GM18511 (cell line): Measurements from ENCODE around the gene CALB2.
A peak's percentile ranks its signal among the peaks of the same experiment; 100 is the strongest.
"Not testable (repeated sequence)": the region's sequence is repeated elsewhere in the genome, so short reads cannot be mapped to it uniquely, and the experiment has no call there.

Source experiments
- ATAC-seq: cut with Tn5 transposase; IDR thresholded peaks from one replicate; pipeline ENCODE4 v1.9.1; 2021; ENCODE audit warnings: mild to moderate bottlenecking, moderate library complexity; ENCODE audit not compliant: unreplicated experiment

Gene CALB2

DNA sequence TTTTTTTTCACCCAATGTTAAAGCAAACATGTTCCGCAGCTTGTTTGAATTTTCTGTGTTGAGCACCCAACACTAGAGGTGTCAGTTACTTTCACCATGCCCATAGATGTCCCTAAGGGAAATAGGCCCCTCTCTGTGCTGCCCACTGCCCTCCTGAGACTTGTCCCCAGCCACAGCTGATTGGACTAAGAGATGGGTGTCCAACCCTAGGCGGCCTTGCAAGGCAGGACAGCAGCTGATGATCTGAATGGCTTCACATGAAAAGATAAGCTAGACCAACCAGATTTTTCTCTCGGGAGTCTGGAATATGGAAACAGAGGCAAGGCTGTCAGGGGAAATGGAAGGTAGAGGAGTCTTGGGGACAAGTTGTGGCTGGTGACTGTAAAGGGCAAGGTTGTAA, 6.1 kb upstream of the CALB2 start:
- no peak for ATAC-seq

DNA sequence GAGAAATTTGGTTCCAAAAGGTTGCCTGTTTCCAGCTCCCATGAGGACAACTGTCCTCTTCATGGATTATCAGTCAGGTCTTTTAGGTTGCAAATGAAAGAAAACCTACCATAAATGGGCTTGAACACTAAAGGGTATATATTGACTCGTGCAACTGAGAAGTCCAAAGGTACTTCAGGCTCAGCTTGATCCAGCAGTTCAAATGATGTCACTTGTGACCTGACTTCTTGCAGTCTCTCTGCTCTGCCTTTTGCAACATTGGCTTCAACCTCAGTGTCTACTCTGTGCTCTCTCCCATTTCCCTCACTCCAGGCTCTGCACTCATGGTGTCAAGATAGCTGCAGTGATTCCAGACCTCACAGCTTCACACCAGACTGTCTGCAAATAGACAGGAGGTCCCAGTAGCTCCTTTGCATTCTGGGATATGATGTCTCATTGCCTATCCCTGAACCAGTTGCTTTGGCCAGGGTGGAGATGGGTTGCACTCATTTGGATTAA, 5.5 kb upstream of the CALB2 start:
- no peak for ATAC-seq

DNA sequence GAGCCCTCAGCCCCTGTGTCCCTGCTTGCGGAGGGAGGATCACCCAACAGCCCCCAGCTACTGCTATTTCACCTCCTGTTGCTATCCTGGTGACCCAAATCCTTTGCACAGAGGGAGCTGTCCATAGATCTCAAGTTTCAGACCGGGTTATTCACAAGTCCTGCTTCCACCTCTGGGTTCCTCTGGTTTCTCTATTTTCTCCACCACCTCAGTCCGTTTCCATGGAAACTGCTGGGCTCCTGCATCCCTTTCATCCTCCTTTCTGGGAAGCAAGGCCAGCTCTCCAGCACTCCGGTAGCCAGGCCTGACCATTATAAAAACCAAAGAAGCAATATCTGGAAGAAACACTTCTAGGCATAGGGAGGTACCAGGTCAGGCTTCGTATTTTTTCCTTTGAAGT, 4.8 kb upstream of the CALB2 start:
- no peak for ATAC-seq

DNA sequence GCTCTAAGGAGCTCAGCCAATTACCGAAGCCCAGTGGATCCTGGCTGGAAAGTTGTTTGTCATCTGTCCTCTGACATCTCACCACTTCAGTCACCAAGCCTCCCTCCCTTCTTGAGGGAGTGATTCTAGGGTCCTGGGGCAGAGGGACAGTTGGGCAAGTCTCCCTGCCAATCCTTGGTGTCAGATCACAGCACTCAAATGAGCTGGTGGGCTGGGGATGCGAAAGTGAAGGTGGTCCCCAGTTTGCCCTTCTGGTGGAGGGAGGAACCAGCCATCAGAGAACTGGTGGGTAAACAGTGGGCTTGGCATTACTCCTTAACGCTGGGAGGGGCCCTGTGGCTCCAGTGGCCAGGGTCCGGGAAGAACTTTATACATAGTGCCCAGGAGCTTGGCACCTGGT, 4.4 kb upstream of the CALB2 start:
- no peak for ATAC-seq

DNA sequence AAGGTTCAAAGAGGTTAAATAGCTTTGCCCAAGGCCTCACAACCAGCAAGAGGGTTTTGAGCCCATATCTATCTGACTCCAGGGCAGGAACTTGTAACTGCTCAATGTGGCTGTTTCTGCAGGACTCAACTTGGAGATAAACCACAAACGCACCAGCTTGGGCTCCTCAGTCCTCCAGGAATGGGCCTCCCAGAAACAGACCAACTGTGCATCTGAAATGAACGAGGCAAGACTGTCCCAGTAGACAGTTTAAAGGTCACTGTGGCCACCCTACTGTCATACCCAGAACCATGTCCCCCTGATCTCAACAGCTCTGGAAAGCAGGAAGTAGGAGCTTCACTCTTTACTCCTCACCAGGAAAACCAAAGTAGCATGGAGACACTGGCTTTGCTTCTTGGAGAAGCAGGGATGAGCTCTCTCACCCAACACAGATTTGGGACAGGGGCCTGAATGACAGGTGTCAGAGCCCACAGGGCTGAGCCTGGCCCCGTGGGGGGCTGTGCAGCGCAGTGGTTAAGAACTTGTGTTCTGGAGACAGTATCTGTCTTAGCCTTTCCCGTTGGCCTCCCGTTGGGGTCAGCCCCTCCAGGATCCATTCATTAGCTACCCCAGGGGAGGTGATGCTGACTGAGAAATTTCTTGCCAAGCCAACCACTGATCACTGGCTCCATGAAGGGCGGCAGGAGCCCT, 2.3 kb upstream of the CALB2 start:
- ATAC-seq: no peak

DNA sequence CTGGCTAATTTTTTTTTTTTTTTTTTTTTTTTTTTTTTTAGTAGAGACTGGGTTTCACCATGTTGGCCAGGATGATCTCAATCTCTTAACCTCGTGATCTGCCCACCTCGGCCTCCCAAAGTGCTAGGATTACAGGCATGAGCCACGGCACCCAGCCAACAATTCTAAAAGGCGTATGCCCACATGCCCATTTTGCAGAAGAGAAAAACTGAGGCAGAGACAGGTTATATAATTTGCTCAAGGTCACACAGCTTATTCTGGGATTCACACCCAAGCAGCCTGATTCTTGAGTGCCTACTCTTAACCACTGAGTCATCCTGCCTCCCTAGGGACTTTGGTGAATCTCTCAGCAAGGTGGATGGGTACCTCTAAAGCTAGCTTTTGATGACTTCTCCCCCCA, 1.6 kb upstream of the CALB2 start:
- not testable (repeated sequence) for ATAC-seq

DNA sequence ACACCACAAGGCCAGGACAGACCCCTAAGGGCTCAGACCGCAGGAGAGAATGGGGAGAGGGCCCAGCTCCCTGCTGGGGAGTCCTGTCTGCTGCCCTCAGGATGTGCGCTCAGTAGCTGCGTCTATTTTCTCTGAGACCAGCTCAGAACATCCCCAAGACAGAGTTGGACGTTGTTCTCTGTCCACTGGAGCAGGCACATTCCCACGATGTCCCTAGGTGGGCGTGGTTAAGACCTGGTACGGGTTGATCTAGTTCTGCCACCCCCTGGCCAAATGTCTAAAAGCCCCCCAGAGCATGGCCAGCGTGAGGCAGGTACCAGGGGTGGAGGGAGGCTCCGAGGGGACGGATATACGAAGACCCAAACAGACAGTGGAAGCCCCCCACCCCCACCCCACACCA, 842 bp upstream of the CALB2 start:
- no peak for ATAC-seq

DNA sequence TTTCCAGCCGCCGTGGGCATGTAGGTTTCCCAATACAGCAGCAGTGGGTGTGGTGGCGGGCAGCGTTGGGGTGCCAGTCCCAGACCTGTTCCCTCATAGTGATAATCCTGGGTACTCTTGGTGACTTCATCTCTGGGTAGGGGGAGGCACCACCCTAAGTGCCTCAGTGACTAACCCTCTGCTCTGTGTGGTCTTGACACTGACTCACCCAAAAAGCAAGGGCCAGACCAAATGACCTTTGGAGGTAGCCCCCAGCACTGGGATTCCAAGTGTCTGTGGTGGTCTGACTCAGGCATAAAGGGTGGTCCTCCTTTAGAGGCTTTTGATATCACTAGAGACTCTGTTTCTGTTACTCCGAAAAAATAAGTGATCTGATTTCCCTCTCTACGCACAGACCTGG, 908 bp downstream of the CALB2 start:
- ATAC-seq: no peak

DNA sequence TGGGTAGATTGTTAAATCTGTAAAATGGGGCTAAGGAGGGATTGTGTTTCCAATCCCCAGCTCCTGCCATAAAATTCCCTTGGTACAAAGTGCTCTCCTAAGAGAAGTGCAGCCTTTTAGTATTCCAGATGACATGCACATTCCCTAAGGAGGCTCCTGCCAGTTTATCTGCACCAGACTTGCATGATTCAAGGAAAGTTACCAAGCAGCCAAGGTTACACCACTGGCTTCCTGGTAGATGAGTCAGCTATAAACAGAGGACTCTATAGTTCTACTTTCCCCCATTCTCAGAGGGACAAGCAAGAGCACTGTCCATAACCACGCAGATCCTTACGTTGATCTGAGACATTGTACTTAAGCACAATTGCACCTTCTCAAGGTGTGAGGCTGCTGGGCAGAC, 1.9 kb downstream of the CALB2 start:
- no peak for ATAC-seq

DNA sequence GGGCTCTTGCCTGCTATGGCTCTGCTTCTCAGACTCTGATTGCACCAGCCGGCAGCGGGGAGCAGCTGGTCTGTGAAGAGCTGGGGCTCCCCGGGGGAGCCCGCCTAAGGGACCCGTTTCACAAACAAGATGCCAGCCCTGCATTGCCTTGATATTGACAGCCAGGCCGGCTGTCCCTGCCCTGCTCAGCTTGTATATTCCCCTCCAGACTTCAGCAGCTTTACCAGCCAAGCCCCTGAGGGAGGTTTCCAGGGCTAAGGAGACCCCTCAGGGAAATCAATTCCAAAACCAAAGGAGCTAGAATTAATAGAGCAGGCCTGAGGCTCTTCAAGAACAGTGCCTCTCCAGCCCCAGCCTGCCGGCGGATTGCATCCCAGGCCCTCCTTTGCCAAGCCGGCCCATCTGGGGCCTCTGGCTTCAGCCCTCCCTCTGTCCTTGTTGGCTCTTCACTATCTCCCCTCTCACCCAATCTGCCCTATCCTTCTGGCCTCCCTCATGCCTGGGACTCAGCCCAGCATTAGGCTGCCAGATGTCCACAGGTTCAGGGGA, 5.7 kb downstream of the CALB2 start:
- ATAC-seq: no peak

DNA sequence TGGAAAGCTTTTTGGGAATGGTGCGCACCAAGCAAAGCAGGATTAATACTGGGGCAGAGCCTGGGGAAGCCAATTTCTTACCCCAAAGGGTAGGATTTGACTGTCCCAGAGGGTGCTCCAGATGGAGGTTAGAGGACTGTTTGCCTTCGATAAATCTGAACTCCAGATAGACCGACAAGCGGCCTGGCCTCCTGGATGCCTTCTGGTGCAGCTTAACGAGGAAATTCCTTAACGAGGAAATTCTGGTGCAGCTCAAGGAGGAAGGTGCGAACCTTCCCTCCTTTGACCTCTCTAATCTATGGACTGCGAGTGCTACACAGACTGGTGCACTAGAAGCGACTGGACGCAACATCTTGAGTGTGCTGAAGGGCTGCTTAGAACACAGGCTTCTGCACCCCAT, 6.5 kb downstream of the CALB2 start:
- no peak for ATAC-seq

DNA sequence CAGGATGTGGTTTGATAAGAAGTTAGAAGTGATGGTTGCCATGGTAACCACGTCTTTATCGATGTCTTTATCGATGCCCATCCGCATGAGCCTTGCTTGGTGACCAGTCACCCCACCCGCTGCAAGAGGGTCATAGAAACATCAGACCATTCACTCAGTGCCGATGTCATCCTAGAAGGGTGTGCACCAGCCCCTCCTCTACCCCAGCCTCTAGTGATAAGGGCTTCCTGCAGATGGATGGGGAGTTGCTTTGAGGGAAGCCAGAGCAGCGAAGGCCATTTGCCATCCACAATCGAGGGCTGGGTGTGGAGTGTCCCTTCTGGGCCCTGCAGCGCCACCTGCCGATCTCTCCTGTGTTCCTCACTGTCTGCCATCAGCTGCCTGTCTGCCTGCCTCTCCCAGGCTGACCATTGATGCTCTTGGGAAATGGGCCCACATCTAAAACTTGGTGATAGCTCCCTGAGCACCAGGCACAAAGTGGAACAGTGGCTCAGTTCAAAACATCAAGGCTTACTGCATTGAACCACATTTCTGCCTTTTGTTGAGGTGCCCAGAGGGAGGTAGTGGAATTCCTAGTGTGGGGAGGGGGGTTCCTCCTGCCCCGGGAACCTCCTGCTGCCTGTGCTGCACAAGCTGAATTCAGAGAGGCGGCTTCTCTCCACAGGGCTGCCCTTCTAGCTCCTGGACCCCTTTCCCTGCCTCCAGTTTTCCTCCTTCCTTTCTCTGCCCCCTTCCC, 8.9 kb downstream of the CALB2 start:
- peak; percentile 49 for ATAC-seq

DNA sequence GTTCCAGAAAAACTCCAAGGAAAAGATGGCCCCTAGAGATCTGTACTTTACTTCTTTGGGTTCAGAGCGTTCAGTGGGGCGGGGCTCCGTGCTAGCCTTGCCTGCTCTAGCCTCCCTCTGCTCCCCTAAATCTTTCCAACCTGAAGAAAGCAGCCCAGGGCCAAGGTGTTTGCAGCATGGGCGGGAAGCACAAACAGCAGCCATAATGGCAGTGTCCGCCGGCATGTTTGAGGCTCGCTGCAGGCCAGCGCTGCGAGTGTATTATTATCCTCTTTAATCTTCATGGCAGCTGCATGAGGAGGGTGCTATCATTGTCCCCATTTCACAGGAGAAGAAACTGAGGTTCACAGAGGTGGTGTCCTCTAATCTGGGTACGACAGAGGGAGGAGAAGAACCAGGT, 10.4 kb downstream of the CALB2 start:
- ATAC-seq: no peak

DNA sequence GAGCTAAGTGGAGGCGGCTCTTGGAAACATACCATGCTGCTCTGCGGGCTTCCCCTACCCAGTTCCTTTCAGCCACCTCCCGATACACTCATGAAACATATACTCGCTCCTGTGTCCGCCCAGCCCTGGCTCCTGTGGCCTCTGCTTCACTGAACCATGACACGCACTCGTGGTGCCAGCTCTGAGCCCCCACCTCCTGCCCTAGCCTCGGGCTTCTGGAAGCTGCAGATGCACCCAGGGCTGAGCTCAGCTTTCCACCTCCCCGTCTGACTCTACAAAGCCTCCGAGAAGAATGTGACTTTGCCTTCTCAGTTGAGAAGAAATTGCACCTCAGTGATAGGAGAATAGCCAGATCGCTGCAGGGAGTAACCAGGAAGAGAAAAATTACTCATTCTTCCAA, 11.0 kb downstream of the CALB2 start:
- ATAC-seq: no peak

DNA sequence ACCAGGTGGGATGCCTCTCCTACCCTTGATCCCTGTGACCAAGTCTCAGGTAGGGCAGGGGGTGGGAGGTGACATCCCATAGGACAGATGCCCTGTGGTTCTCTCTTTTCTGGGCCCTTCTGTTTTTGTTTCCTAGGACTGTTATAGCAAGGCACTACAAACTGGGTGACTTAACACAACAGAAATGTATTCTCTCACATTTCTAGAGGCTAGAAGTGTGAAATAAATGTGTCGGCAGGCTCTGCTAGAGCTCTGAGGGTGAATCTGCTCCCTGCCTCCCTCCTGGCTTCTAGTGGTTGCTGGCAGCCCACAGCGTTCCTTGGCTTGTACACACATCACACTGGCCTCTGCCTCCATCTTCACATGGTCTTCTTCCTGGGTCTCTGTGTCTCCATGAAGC, 12.7 kb downstream of the CALB2 start:
- no peak for ATAC-seq

DNA sequence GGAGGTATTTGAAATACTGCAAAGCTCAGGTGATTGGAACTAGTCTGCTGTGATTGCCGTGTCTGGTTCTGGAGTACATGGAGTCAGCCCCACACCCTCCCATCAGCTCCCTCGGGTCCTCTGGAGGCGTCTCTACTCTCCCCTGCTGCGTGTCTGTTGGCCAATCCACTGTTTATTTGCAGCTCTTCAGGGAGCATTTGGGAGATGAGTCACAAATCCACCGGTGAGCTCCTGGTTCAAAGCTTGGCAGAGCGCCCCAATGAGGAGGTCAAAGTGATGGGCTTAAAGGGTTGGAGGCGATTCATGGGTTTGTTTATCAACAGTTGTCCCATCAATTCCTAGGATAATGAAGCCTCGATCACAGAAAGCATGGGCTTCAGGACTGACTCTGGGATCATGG, 14.6 kb downstream of the CALB2 start:
- ATAC-seq: no peak

DNA sequence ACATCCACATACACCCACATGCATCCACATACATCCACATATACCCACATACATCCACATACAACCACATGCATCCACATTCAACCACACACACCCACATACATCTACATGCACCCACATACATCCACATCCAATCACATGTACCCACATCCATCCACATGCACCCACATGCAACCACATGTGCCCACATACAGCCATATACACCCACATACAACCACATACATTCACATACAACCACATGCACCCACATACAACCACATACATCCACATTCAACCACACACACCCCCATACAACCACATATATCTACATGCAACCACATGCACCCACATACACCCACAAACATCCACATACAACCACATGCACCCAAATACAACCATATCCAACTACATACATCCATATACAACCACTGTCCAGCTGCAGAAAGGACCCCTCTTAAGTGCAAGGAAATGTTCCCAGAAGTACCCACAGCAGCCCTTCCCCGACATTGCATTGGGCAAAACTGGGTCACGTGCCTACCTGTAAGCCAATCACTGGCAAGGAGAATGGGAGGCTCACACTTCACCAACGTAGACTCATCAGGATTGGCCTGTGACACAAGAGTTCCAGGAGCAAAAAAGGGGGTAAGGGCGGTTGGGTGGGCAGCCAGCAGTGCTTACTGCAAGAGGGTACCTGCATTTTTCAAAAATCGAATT, 18.1 kb downstream of the CALB2 start:
- no peak for ATAC-seq

DNA sequence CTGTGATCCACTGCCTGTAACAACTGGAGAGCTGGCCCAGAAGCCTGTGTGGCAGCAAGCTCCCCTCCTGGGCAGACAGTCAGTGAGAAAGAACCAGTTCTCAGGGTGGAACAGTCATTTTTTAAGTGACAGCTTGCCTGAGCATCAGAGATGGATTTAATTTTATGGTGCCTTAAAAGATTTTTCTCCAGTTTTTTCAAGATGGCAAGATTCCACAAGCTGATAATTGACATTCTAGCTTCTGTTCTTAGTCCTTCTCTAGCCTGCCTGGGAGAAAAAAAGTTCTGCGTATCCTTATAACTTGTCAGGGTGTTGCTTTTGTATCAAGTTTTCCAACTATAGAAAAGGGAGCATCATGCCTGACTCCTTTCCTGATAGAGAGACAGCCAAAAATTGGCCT, 21.2 kb downstream of the CALB2 start:
- ATAC-seq: no peak

DNA sequence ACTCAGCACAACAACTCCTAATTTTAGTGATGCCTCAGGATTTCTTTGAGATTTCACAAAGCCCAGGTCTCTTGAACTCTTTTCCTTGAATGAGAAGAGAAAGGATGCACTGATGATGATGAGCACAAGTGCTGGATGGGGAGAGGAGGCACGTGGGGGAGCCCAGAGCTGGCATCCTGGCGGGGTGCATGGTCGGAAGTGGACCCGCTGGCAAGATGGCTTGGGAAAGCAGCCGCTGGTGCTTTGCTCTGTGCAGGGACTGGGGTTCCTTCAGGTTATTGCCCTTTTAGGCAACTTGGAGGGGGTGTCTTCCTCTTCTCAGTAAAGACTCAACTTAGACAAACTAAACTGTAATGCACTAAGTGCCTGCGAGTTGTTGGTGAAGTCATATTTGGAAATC, 22.3 kb downstream of the CALB2 start:
- no peak for ATAC-seq

DNA sequence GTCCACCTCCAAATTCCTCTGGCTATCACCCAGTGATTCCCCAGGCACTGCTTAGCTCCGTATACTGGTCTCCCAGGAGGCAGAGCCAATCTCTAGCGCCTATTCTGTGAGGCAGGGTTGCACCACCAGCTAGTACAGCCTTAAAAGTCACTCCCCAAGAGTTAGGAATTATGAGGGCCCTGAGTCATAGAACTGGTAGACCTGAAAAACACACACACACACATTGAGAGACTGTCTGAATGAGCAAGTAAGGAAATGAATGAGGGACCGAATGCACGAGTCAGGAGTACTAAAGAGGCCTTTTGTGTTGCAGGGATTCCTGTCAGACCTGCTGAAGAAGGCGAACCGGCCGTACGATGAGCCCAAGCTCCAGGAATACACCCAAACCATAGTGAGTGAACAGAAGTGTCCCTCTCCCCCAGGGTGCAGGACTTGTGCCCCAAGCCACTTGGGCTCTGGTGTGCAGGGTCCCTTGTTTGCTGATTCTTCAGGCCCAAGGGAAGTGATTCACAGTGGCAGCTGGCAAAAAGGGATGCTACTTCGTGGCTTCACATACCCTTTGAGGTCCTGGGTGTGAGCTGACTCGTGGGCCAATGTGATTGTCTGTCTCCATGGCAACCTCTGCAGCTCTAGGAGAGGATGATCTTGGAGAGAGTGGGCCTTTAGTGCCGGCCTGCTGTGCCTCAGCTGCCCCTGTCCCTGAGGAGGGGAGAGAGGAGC, 24.7 kb downstream of the CALB2 start:
- no peak for ATAC-seq

DNA sequence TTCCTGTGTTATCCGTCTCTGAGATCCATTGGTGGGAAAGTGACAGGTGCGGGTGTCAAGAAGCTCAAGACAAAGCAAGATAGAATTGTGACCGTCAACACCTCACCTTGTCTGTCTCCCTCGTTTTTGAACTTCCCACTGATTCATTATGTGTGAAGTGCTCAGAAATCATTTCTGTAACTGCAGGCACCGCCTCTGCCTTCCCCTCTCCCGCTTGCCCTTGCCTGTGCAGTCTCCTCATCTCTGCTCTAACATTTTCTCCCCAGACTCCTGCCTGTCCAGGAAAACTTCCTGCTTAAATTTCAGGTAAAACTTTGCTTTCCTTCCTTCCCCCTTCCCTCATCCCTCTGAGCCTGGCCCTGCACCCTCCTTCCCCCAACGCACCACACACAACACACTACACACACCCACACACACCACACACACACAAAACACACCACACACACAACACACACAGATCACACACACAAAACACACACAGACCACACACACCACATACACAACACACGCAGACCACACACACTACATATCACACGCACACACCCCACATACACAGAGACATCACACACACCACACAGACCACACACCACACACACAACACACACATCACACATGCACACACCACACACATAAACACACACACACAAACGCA, 25.7 kb downstream of the CALB2 start:
- no peak for ATAC-seq
